Fibroblast of mammary gland (primary cell): ENCODE data around the gene CDK5R1.

Experiments
- DNase-seq: peaks from one replicate; pipeline ENCODE4 v3.0.0-alpha.2; 2010; ENCODE audit warnings: low read depth
- H3K4me3 ChIP-seq: 2 replicates; pipeline ENCODE4 v1.5.1; 2011; ENCODE audit warnings: low read depth, mild to moderate bottlenecking, low read length, moderate library complexity; ENCODE audit not compliant: control insufficient read depth
- TF ChIP-seq, protein P1 (sequence below): conservative IDR thresholded peaks from 2 replicates; pipeline ENCODE4 v1.5.1; 2011; ENCODE audit warnings: low read depth, low read length, inconsistent platforms; ENCODE audit not compliant: control insufficient read depth, insufficient read depth

CDK5R1 gene

GRCh38 chr17:32464374-32464773 lies 22.4 kb upstream of the CDK5R1 start:
- DNase-seq, result no peak
- H3K4me3 ChIP-seq, result no peak overlapping the region
- TF ChIP-seq, protein P1, sequence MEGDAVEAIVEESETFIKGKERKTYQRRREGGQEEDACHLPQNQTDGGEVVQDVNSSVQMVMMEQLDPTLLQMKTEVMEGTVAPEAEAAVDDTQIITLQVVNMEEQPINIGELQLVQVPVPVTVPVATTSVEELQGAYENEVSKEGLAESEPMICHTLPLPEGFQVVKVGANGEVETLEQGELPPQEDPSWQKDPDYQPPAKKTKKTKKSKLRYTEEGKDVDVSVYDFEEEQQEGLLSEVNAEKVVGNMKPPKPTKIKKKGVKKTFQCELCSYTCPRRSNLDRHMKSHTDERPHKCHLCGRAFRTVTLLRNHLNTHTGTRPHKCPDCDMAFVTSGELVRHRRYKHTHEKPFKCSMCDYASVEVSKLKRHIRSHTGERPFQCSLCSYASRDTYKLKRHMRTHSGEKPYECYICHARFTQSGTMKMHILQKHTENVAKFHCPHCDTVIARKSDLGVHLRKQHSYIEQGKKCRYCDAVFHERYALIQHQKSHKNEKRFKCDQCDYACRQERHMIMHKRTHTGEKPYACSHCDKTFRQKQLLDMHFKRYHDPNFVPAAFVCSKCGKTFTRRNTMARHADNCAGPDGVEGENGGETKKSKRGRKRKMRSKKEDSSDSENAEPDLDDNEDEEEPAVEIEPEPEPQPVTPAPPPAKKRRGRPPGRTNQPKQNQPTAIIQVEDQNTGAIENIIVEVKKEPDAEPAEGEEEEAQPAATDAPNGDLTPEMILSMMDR, result no peak

GRCh38 chr17:32467949-32468348 lies 18.8 kb upstream of the CDK5R1 start:
- TF ChIP-seq, protein P1, result no peak
- DNase-seq, result no peak
- no peak overlapping the region for H3K4me3 ChIP-seq

GRCh38 chr17:32470405-32471167 lies 16.2 kb upstream of the CDK5R1 start:
- TF ChIP-seq, protein P1, result no peak
- DNase-seq, result no peak
- no peak overlapping the region for H3K4me3 ChIP-seq

GRCh38 chr17:32471652-32472051 lies 15.1 kb upstream of the CDK5R1 start:
- TF ChIP-seq, protein P1, result no peak
- no peak for DNase-seq
- no peak overlapping the region for H3K4me3 ChIP-seq

DNA sequence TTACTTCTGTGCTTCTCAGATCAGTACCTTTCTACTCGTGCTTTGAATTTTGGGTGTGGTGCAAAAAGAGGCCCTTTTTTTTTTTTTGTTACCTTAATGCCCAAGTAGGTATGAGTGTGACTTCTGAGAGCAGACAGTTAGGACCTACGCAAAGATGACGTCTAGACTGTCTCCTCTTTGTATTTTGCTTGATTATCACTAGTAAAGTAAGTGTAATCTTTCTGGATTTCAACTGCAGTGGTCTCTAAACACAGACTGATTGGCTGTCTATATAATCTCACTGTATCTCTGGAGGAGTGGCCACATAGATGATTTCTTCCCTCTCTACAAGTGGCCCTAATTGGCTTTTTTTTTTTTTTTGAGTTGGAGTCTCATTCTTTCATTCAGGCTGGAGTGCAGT lies 11.5 kb upstream of the CDK5R1 start:
- TF ChIP-seq, protein P1, result no peak
- no peak overlapping the region for H3K4me3 ChIP-seq
- no peak for DNase-seq

GRCh38 chr17:32477220-32477619 lies 9.6 kb upstream of the CDK5R1 start:
- DNase-seq, result no peak
- TF ChIP-seq, protein P1, result no peak
- no peak overlapping the region for H3K4me3 ChIP-seq

- TF ChIP-seq, protein P1, result no peak
- DNase-seq, result no peak
- no peak overlapping the region for H3K4me3 ChIP-seq
Observed at GRCh38 chr17:32479074-32479617, 7.6 kb upstream of the CDK5R1 start.
